DMS79 treated with DMSO at 0.1 percent for 48 hours (cell line): ENCODE measurements around the gene PABPC3.

Source experiments
- DNase-seq: peaks from one replicate; lab custom pipeline; 2025; lab: John Stamatoyannopoulos, UW

Gene PABPC3

GRCh38 chr13:25095851-25096453, at the start of gene PABPC3:
Gene PABPC3 (plus strand): TSS chr13:25096136. CDS start chr13:25096199, 63 bp downstream.
- DNase-seq = no peak

- DNase-seq = no peak
Measured at GRCh38 chr13:25046274-25046984, 49.5 kb upstream of the PABPC3 start.

GRCh38 chr13:25046985-25047511, 48.9 kb upstream of the PABPC3 start:
- no peak for DNase-seq

GRCh38 chr13:25051065-25051464, 44.9 kb upstream of the PABPC3 start:
- DNase-seq = no peak

GRCh38 chr13:25059166-25059565, 36.8 kb upstream of the PABPC3 start:
- DNase-seq = no peak

- no peak for DNase-seq
Measured at GRCh38 chr13:25059958-25060357, 36.0 kb upstream of the PABPC3 start.

- DNase-seq = no peak
Measured at GRCh38 chr13:25062479-25062878, 33.5 kb upstream of the PABPC3 start.

GRCh38 chr13:25064396-25064795, 31.5 kb upstream of the PABPC3 start:
- DNase-seq = no peak

GRCh38 chr13:25065974-25066770, 29.8 kb upstream of the PABPC3 start:
- DNase-seq = no peak

GRCh38 chr13:25067064-25067463, 28.9 kb upstream of the PABPC3 start:
- peak; percentile 1 for DNase-seq

- no peak for DNase-seq
Measured at GRCh38 chr13:25068810-25069209, 27.1 kb upstream of the PABPC3 start.

GRCh38 chr13:25069236-25069635, 26.7 kb upstream of the PABPC3 start:
- no peak for DNase-seq

- no peak for DNase-seq
Measured at GRCh38 chr13:25069911-25070310, 26.0 kb upstream of the PABPC3 start.

- DNase-seq = no peak
Measured at GRCh38 chr13:25080773-25081172, 15.2 kb upstream of the PABPC3 start.

- DNase-seq = no peak
Measured at GRCh38 chr13:25084096-25084495, 11.8 kb upstream of the PABPC3 start.

GRCh38 chr13:25085125-25085742, 10.7 kb upstream of the PABPC3 start:
- DNase-seq = peak; percentile 1

GRCh38 chr13:25088562-25089221, 7.2 kb upstream of the PABPC3 start:
- DNase-seq = no peak

- no peak for DNase-seq
Measured at GRCh38 chr13:25097426-25097825, 1.5 kb downstream of the PABPC3 start.

GRCh38 chr13:25103711-25104110, 7.8 kb downstream of the PABPC3 start:
- DNase-seq = no peak

- DNase-seq = no peak
Measured at GRCh38 chr13:25109341-25109740, 13.4 kb downstream of the PABPC3 start.

GRCh38 chr13:25110956-25111584, 15.1 kb downstream of the PABPC3 start:
- no peak for DNase-seq
